ENCODE data around the gene COMT. TPM values are rescaled to one million over a fixed set of nuclear protein-coding genes. Genes with fewer than 3 reads are reported as not detected.
A peak's percentile ranks its signal among the peaks of the same experiment; 100 is the strongest.

COMT gene
- total and polyA plus RNA-seq, 10 donors = 63.5 to 216 (median 99.3) TPM

DNA sequence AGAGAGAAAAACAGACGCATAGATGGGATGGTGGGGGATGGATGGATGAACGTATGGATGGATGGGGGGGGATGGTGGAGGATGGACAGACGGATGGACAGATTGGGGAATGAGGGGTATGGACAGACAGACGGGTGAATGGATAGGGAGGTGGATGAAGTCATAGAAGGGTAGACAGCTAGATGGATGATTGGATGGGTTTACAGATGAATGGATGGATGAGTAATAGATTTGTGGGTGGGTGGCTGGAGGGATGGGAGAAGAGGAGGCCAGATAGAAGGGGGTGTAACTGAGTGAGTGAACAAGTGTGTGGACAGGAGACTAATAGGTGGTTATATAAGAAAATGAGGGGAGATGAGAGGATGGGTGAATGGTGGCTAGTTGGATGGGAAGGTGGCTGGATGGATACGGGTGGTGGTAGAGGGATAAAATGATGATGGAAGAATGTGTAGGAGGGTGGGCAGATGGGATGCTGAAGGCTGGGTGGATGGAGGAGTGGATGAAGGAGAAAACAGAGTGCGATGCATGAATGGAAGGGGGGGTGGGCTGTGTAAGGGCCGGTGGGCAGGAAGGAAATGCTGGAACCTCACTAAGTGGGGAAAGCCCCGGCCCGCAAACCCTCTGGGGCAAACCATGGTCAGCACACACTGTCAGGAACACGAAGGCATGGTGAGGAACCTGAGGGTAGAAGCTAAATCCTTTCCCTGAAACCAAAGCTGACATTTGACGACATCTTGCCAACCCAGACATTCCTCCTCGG, 53.5 kb downstream of the COMT start:
- no peak overlapping the region for H3K4me3 ChIP-seq
- peaks cover 0 to 43% (median 19%) of the 10 kb centered on the region in 6 donors for H3K4me1 ChIP-seq
- TF ChIP-seq POLR2AphosphoS5 (IDR thresholded peaks at IDR 0.05) (no peak), POLR2A (IDR thresholded peaks at IDR 0.05) (no peak)
- TF ChIP-seq, protein P1, sequence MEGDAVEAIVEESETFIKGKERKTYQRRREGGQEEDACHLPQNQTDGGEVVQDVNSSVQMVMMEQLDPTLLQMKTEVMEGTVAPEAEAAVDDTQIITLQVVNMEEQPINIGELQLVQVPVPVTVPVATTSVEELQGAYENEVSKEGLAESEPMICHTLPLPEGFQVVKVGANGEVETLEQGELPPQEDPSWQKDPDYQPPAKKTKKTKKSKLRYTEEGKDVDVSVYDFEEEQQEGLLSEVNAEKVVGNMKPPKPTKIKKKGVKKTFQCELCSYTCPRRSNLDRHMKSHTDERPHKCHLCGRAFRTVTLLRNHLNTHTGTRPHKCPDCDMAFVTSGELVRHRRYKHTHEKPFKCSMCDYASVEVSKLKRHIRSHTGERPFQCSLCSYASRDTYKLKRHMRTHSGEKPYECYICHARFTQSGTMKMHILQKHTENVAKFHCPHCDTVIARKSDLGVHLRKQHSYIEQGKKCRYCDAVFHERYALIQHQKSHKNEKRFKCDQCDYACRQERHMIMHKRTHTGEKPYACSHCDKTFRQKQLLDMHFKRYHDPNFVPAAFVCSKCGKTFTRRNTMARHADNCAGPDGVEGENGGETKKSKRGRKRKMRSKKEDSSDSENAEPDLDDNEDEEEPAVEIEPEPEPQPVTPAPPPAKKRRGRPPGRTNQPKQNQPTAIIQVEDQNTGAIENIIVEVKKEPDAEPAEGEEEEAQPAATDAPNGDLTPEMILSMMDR (IDR thresholded peaks at IDR 0.05 in 8 of 11, conservative IDR thresholded peaks at IDR 0.05 in 3 of 11) = no peak
- 66 to 80% (median 70%) methylated on average over 12 of the region's 12 CpGs for WGBS, 5 donors
- H3K27ac ChIP-seq = peak overlapping the region; percentile 26 to 84 (median 74)
- H3K9me3 ChIP-seq = no peaks in the 10 kb centered on the region
- H3K27me3 ChIP-seq (replicated peaks in 1 of 7) = no peaks in the 10 kb centered on the region
- intact Hi-C loops (cut with DNase I; ENCODE audit: low total_unique reads) = no loop called here
- H3K36me3 ChIP-seq = no peaks in the 10 kb centered on the region
- no peak for DNase-seq

DNA sequence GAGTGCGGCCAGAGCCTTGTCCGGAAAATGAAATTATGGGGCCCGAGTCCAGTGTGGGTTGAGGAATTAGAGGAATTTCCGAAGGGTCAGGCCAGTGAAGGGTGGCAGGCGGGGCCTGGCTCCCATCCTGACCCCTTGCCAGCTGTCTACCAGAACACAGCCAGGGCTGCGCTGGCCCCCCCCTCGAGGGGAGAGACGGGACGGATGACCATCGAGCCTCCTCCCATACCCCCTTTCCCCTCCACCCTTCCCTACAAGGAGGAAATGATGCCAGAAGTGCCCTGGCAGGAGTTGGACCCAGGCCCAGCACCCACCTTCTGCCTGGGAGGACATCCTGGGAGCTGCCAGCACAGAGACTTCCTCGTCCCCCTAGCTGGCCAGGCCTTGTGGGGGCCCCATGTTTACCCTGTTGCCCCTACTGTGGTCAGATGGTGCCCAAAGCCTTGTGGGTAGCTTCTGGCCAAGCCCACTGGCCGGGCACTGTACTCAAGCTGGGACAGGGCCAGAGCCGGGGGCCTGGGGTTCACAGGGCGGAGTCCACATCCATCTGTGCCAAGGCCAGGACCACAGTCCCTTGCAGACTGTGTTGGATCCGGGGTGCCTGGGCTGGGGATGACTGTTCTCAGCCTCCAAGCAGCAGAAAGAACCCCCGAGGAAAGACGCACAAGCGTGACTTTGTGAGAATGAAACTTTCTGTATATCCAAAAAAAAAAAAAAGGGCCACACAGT, 54.2 kb downstream of the COMT start:
- Histone ChIP-seq H3K36me3 (no peaks in the 10 kb centered on the region), H3K4me1 (peaks cover 0 to 49% (median 17%) of the 10 kb centered on the region in 6 donors), H3K27ac (peak overlapping the region; percentile 27 to 84 (median 79)), H3K4me3 (no peak overlapping the region), H3K9me3 (no peaks in the 10 kb centered on the region), H3K27me3 (replicated peaks in 1 of 7) (no peaks in the 10 kb centered on the region)
- 57 to 80% (median 71%) methylated on average over 13 to 18 of the region's 18 CpGs for WGBS, 5 donors
- intact Hi-C loops (cut with DNase I; ENCODE audit: low total_unique reads) = no loop called here
- peak; percentile 74 for DNase-seq
- TF ChIP-seq, protein P1 (IDR thresholded peaks at IDR 0.05 in 8 of 11, conservative IDR thresholded peaks at IDR 0.05 in 3 of 11) = no peak
- TF ChIP-seq POLR2A (IDR thresholded peaks at IDR 0.05) (no peak), POLR2AphosphoS5 (IDR thresholded peaks at IDR 0.05) (peak; percentile 55 to 75 (median 63))

DNA sequence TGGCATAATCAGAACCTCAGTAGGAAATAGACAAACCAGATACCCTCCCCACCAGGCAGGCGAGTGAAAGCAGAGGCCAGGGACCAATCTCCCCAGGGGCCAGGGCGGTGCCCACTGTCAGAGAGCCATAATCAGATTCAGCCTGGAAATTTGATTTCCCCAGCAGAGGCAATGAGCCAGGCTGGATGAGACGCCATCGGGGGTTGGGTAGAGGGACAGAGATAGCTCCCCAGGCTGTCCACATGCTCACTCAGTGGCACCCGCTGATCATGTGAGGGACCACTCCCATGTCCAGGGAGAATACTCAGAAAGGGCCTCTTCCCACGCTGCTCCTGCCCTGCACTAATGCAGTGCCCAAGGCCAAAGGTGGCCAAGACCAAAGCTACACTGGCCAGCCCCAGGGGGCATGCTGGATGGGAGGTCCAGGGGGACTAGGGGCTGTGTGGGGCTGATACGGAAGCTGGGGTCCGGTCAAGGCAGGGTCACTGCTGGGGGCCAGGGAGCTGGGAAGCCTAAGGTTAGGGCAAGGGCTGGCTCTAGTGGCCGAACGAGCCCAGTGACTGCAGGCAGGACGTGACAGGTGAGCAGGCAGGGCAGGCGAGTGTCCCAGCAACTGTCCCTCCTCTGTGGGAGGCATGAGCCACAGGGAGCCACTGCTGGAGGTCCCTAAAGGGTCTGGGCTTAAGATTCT, 55.3 kb downstream of the COMT start:
- intact Hi-C loops (cut with DNase I; ENCODE audit: low total_unique reads) = no loop called here
- Histone ChIP-seq H3K4me3 (no peak overlapping the region), H3K27ac (peak overlapping the region in 7 of 8 donors; percentile 9 to 84 (median 80))

DNA sequence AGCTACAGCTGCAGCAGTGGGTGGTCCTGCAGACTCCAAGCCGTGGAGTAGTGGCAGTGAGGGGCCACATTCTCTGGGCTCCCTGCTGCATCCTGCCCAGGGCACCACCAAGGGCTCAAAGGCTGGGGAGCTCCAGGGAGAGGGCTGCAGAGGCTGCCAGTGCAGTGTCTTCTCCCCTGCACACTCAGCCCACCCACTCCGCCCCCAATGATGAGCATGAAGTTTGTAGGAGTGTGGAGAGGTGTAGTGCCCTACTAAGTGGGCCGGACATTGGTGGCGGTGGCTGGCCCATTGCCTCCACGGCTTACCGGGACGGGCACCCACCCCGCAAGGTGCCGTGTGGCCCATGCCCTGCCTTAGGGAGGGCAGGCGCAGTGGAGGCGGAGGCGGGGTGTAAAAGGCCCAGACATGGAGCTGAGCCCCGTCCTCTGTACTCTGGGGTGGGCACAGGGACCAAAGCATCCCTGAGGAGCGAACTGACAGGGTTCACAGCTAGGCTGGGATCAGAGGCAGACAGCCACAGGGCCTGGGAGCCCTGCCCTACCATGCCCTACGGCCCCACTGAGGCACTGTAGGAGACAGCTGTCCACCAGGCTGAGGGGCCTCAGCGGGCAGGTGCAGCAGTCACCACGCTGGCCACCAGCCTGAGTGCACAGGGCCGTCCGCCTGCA, 56.1 kb downstream of the COMT start:
- peak; percentile 41 for DNase-seq
- intact Hi-C loops (cut with DNase I; ENCODE audit: low total_unique reads) = no loop called here
- Histone ChIP-seq H3K36me3 (no peaks in the 10 kb centered on the region), H3K4me1 (peaks cover 0 to 55% (median 19%) of the 10 kb centered on the region in 6 donors), H3K9me3 (peaks cover 0 to 7% (median 0%) of the 10 kb centered on the region in 8 donors), H3K27ac (peak overlapping the region in 6 of 8 donors; percentile 56 to 84 (median 68)), H3K27me3 (replicated peaks in 1 of 7) (no peaks in the 10 kb centered on the region), H3K4me3 (no peak overlapping the region)
- WGBS, 5 donors = 84 to 91% (median 87%) methylated on average over 18 to 19 of the region's 19 CpGs
- TF ChIP-seq, protein P1 (IDR thresholded peaks at IDR 0.05 in 8 of 11, conservative IDR thresholded peaks at IDR 0.05 in 3 of 11) = no peak
- no peak for TF ChIP-seq POLR2A (IDR thresholded peaks at IDR 0.05)
- TF ChIP-seq POLR2AphosphoS5 (IDR thresholded peaks at IDR 0.05) = no peak

More for the DNA sequence above, 55.3 kb downstream of the COMT start:
- H3K9me3 ChIP-seq = no peaks in the 10 kb centered on the region
- no peaks in the 10 kb centered on the region for H3K27me3 ChIP-seq (replicated peaks in 1 of 7)
- no peaks in the 10 kb centered on the region for H3K36me3 ChIP-seq
- 81 to 92% (median 82%) methylated on average over 11 to 12 of the region's 12 CpGs for WGBS, 5 donors
- peaks cover 0 to 55% (median 19%) of the 10 kb centered on the region in 6 donors for H3K4me1 ChIP-seq
- TF ChIP-seq POLR2AphosphoS5 (IDR thresholded peaks at IDR 0.05) = no peak
- TF ChIP-seq POLR2A (IDR thresholded peaks at IDR 0.05) = no peak
- peak; percentile 56 for DNase-seq
